Fibroblast of the aortic adventitia (primary cell): ENCODE data around the gene NR3C1. TPM values are rescaled to one million over a fixed set of nuclear protein-coding genes. Genes with fewer than 3 reads are reported as not detected.
A peak's percentile ranks its signal among the peaks of the same experiment; 100 is the strongest.

Experiments used
- DNase-seq: peaks from one replicate; pipeline ENCODE4 v3.0.0-alpha.2; 2010; ENCODE audit warnings: low read depth
- H3K4me3 ChIP-seq: 2 replicates; pipeline ENCODE4 v1.5.1; 2011; ENCODE audit warnings: low read depth, mild to moderate bottlenecking, control low read depth, low read length, moderate library complexity
- total RNA-seq: library from RNA; depleted of rRNA; stranded (reverse); fragments of >200 nt; gene quantifications from 2 replicates; pipeline ENCODE4 v1.2.3, GENCODE V29; 2012; ENCODE audit warnings: low replicate concordance
- TF ChIP-seq, protein P1 (sequence below): IDR thresholded peaks from 2 replicates; pipeline ENCODE4 v1.5.1; 2011; ENCODE audit warnings: mild to moderate bottlenecking, low read length, control low read depth, inconsistent platforms; ENCODE audit not compliant: insufficient read depth

The NR3C1 gene
- total RNA-seq, 1 donor, result 132 TPM

GRCh38 chr5:143347698-143348344 is 55.7 kb downstream of the NR3C1 start:
- DNase-seq, result no peak
- no peak overlapping the region for H3K4me3 ChIP-seq
- TF ChIP-seq, protein P1, sequence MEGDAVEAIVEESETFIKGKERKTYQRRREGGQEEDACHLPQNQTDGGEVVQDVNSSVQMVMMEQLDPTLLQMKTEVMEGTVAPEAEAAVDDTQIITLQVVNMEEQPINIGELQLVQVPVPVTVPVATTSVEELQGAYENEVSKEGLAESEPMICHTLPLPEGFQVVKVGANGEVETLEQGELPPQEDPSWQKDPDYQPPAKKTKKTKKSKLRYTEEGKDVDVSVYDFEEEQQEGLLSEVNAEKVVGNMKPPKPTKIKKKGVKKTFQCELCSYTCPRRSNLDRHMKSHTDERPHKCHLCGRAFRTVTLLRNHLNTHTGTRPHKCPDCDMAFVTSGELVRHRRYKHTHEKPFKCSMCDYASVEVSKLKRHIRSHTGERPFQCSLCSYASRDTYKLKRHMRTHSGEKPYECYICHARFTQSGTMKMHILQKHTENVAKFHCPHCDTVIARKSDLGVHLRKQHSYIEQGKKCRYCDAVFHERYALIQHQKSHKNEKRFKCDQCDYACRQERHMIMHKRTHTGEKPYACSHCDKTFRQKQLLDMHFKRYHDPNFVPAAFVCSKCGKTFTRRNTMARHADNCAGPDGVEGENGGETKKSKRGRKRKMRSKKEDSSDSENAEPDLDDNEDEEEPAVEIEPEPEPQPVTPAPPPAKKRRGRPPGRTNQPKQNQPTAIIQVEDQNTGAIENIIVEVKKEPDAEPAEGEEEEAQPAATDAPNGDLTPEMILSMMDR, result no peak

DNA sequence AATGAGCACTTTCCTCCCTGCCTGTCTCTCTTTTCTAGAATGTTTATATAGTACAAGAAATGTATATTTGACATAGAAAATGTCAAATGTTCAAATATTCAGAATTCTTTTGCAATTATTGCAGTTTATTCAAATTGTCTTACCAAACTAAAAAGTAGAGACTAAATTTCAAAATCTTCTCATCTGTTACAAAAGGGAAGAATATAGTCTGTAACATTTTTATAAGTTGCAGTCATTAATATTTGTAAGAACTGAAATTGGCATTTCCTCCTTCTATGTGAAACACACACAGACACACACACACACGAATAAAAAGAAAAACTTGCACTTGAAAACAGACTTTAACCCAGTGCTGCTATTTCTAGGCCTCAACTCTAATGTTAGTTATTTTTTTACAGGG is 56.4 kb downstream of the NR3C1 start:
- no peak for DNase-seq
- TF ChIP-seq, protein P1, result no peak
- no peak overlapping the region for H3K4me3 ChIP-seq

- no peak overlapping the region for H3K4me3 ChIP-seq
- no peak for DNase-seq
- TF ChIP-seq, protein P1, result no peak
These were observed 57.6 kb downstream of the NR3C1 start for GRCh38 chr5:143345671-143346440.

GRCh38 chr5:143343042-143343441 is 60.4 kb downstream of the NR3C1 start:
- no peak overlapping the region for H3K4me3 ChIP-seq
- TF ChIP-seq, protein P1, result no peak
- DNase-seq, result no peak

- DNase-seq, result no peak
- H3K4me3 ChIP-seq, result no peak overlapping the region
- TF ChIP-seq, protein P1, result no peak
These were observed 60.9 kb downstream of the NR3C1 start for GRCh38 chr5:143342607-143343006.

- TF ChIP-seq, protein P1, result no peak
- DNase-seq, result peak; percentile 83
- H3K4me3 ChIP-seq, result no peak overlapping the region
These were observed 61.5 kb downstream of the NR3C1 start for GRCh38 chr5:143341807-143342570.
